CD4-positive, alpha-beta T cell (primary cell): ENCODE measurements around the gene U2AF2. TPM values are rescaled to one million over a fixed set of nuclear protein-coding genes. Genes with fewer than 3 reads are reported as not detected.

ENCODE experiments used
- ATAC-seq: fragments of 200-7000 bp; cut with Tn5 transposase; one replicate; pipeline ENCODE4 v1.10.0; 2022; ENCODE audit warnings: mild to moderate bottlenecking; ENCODE audit not compliant: poor library complexity
- CTCF ChIA-PET: fragments of 350-600 bp; sonication (Branson Sonifier 250); formaldehyde crosslinking; loops from one replicate; lab custom pipeline; 2021; ENCODE audit warnings: antibody characterized with exemption, inconsistent platforms; lab: Charles Lee
- POLR2A ChIA-PET: fragments of 350-600 bp; sonication (Branson Sonifier 250); formaldehyde crosslinking; loops from one replicate; lab custom pipeline; 2021; ENCODE audit warnings: antibody characterized with exemption, inconsistent platforms; lab: Charles Lee
- DNase-seq, 14 experiments: peaks; one replicate each; pipeline ENCODE4 v3.0.0-alpha.2; 2013 to 2020; ENCODE audit warnings: mixed read lengths in 2 of 14
- H3K27ac ChIP-seq, 2 donors: one replicate each; pipeline versions ENCODE4 v1.5.1 to v1.7.0; 2013; ENCODE audit warnings: low read length in 2 of 2, low read depth in 1 of 2, mild to moderate bottlenecking in 1 of 2
- H3K27me3 ChIP-seq, 2 experiments: 1 replicate in 1 of 2; 2 replicates in 1 of 2; pipeline versions ENCODE4 v1.6.1 to v1.7.0; 2013; ENCODE audit warnings: low read length in 2 of 2, control low read depth in 1 of 2, mild to moderate bottlenecking in 1 of 2, moderate library complexity in 1 of 2; ENCODE audit not compliant: insufficient read depth in 2 of 2, control insufficient read depth in 1 of 2
- H3K36me3 ChIP-seq: one replicate; pipeline ENCODE4 v1.6.1; 2013; ENCODE audit warnings: low read length, control low read depth; ENCODE audit not compliant: insufficient read depth
- H3K4me1 ChIP-seq: one replicate; pipeline ENCODE4 v1.6.1; 2013; ENCODE audit warnings: low read length, control low read depth; ENCODE audit not compliant: insufficient read depth
- H3K4me3 ChIP-seq: one replicate; pipeline ENCODE4 v1.5.1; 2013; ENCODE audit warnings: mild to moderate bottlenecking, low read length, moderate library complexity
- H3K9me3 ChIP-seq, 2 experiments: 1 replicate in 1 of 2; 2 replicates in 1 of 2; pipeline versions ENCODE4 v1.6.1 to v1.7.0; 2013; ENCODE audit warnings: low read length in 2 of 2, mild to moderate bottlenecking in 2 of 2, control low read depth in 1 of 2, moderate library complexity in 1 of 2; ENCODE audit not compliant: control insufficient read depth in 1 of 2, insufficient read depth in 1 of 2
- H3K27ac Mint-ChIP-seq: one replicate; pipeline ENCODE4 v1.8.0; 2020; ENCODE audit warnings: mixed read lengths
- H3K27me3 Mint-ChIP-seq: one replicate; pipeline ENCODE4 v1.8.0; 2021; ENCODE audit warnings: mixed read lengths
- H3K36me3 Mint-ChIP-seq: one replicate; pipeline ENCODE4 v1.8.0; 2021; ENCODE audit warnings: low read depth, mixed read lengths
- H3K4me1 Mint-ChIP-seq: one replicate; pipeline ENCODE4 v1.8.0; 2021; ENCODE audit warnings: low read depth, mixed read lengths
- H3K4me3 Mint-ChIP-seq: one replicate; pipeline ENCODE4 v1.8.0; 2020; ENCODE audit warnings: mild to moderate bottlenecking, mixed read lengths
- H3K9me3 Mint-ChIP-seq: one replicate; pipeline ENCODE4 v1.8.0; 2020; ENCODE audit warnings: mixed read lengths
- CTCF ChIP-seq: fragments of 200-600 bp; IDR thresholded peaks from one replicate; pipeline ENCODE4 v1.8.0; 2022; ENCODE audit warnings: antibody characterized with exemption, mild to moderate bottlenecking
- intact Hi-C, 2 experiments: fragments of 100-400 bp; cut with DNase I in 1 of 2; cut with micrococcal nuclease in 1 of 2; formaldehyde crosslinking; loops; one replicate each; pipeline versions ENCODE4 v1.15.1 to v1.9.0; 2023 to 2025; cut with DNase I, micrococcal nuclease
- total RNA-seq, 174 experiments: library from RNA in 2 of 174; stranded (reverse) in 2 of 174; gene quantifications; one replicate each; pipeline ENCODE4 v1.2.3 and lab custom pipeline; 2021 to 2026

The U2AF2 gene
- total RNA-seq, 2 experiments from 2014 or later: 209 to 212 TPM

- no peak for ATAC-seq
Measured at GRCh38 chr19:55669418-55670279, 14.8 kb downstream of the U2AF2 start.

GRCh38 chr19:55670280-55671053 is 15.6 kb downstream of the U2AF2 start:
- H3K4me1 Mint-ChIP-seq: peaks cover 17% of the 10 kb centered on the region
- POLR2A ChIA-PET: interaction anchor here (2.0 kb wide), 1 partner anchor 16 kb away, joined by 9 read pairs; the partner anchor contains the start of gene U2AF2
- Histone ChIP-seq H3K27ac (no peak overlapping the region), H3K4me3 (no peak overlapping the region), H3K4me1 (peaks cover 32% of the 10 kb centered on the region), H3K36me3 (peaks cover 68% of the 10 kb centered on the region), H3K9me3 (no peaks in the 10 kb centered on the region), H3K27me3 (no peaks in the 10 kb centered on the region)
- no peak for ATAC-seq
- DNase-seq: peak in 4 of 14 experiments; percentile 21 to 68 (median 43)
- peak overlapping the region; percentile 42 for H3K4me3 Mint-ChIP-seq
- H3K27ac Mint-ChIP-seq: peak overlapping the region; percentile 76
- H3K9me3 Mint-ChIP-seq: no peaks in the 10 kb centered on the region
- H3K27me3 Mint-ChIP-seq: no peaks in the 10 kb centered on the region
- CTCF ChIA-PET: interaction anchor here (1.5 kb wide), 1 partner anchor 38 kb away, joined by 10 read pairs; no protein-coding TSS in a partner anchor
- intact Hi-C loops: loop anchor here in 1 of 2 experiments (2.0 to 10.0 kb wide), 2 partner anchors 14 to 644 kb away; partner anchors contain the start of gene ZSCAN5A
- no peak for TF ChIP-seq CTCF
- peaks cover 80% of the 10 kb centered on the region for H3K36me3 Mint-ChIP-seq

More at GRCh38 chr19:55669418-55670279, 14.8 kb downstream of the U2AF2 start:
- ChIA-PET POLR2A (no interaction called here), CTCF (no interaction called here)
- intact Hi-C loops: loop anchor here in 1 of 2 experiments (2.0 to 10.0 kb wide), 2 partner anchors 13 to 645 kb away; partner anchors contain the start of gene ZSCAN5A
- Mint-ChIP-seq H3K27ac (no peak overlapping the region), H3K4me3 (no peak overlapping the region), H3K27me3 (no peaks in the 10 kb centered on the region), H3K36me3 (peaks cover 82% of the 10 kb centered on the region), H3K9me3 (no peaks in the 10 kb centered on the region), H3K4me1 (peaks cover 15% of the 10 kb centered on the region)
- H3K27ac ChIP-seq: no peak overlapping the region
- TF ChIP-seq CTCF: no peak
- H3K36me3 ChIP-seq: peaks cover 73% of the 10 kb centered on the region
- H3K4me1 ChIP-seq: peaks cover 32% of the 10 kb centered on the region
- DNase-seq: no peak
- no peaks in the 10 kb centered on the region for H3K27me3 ChIP-seq
- H3K4me3 ChIP-seq: no peak overlapping the region
- H3K9me3 ChIP-seq: no peaks in the 10 kb centered on the region

- intact Hi-C loops: loop anchor here in 1 of 2 experiments (2.0 to 10.0 kb wide), 2 partner anchors 14 to 644 kb away; partner anchors contain the start of gene ZSCAN5A
- peaks cover 79% of the 10 kb centered on the region for H3K36me3 Mint-ChIP-seq
Measured at GRCh38 chr19:55671054-55671378, 16.2 kb downstream of the U2AF2 start.

More at GRCh38 chr19:55671054-55671378, 16.2 kb downstream of the U2AF2 start:
- POLR2A ChIA-PET: interaction anchor here (1.0 to 2.0 kb wide), 4 partner anchors 14 to 72 kb away, joined by 3 to 9 read pairs (median 6); partner anchors contain the start of genes FIZ1 and U2AF2
- no peak for ATAC-seq
- no peak for DNase-seq
- H3K9me3 ChIP-seq: no peaks in the 10 kb centered on the region
- H3K4me3 ChIP-seq: no peak overlapping the region
- TF ChIP-seq CTCF: no peak
- Mint-ChIP-seq H3K27me3 (no peaks in the 10 kb centered on the region), H3K9me3 (no peaks in the 10 kb centered on the region), H3K27ac (peak overlapping the region; percentile 76), H3K4me1 (peaks cover 23% of the 10 kb centered on the region), H3K4me3 (peak overlapping the region; percentile 31)
- H3K27me3 ChIP-seq: no peaks in the 10 kb centered on the region
- no peak overlapping the region for H3K27ac ChIP-seq
- H3K4me1 ChIP-seq: peaks cover 38% of the 10 kb centered on the region
- CTCF ChIA-PET: interaction anchor here (0.6 to 1.5 kb wide), 3 partner anchors 14 to 167 kb away, joined by 3 to 10 read pairs (median 5); no protein-coding TSS in a partner anchor
- peaks cover 64% of the 10 kb centered on the region for H3K36me3 ChIP-seq
